GM12872 (cell line): Measurements from ENCODE around the gene COL4A4.

Experiments used
- TF ChIP-seq, protein P1 (sequence below): IDR thresholded peaks from 3 replicates; pipeline ENCODE4 v1.5.1; 2011; ENCODE audit warnings: low read depth, mild to moderate bottlenecking, low read length, moderate library complexity; ENCODE audit not compliant: insufficient read depth

COL4A4 gene

DNA sequence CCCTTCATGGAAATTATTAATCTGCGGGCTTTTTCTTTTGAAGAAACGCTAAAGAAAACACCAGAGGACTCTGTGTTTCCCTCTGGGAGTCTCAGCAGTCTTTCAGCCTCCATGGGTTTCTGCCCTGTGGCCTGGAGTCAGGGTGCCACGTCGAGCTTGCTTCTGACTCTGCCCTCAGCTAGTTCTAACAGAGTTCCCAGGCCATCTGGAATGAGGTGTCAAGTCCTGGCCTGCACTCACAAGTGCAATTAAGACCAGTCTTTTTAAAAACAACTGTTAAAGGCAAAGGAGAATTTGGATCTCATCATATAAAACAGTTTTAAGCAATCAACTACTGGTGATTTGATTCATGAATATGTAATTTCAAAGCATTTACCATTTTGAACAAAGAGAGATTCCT, 170.8 kb downstream of the COL4A4 start:
- TF ChIP-seq, protein P1, sequence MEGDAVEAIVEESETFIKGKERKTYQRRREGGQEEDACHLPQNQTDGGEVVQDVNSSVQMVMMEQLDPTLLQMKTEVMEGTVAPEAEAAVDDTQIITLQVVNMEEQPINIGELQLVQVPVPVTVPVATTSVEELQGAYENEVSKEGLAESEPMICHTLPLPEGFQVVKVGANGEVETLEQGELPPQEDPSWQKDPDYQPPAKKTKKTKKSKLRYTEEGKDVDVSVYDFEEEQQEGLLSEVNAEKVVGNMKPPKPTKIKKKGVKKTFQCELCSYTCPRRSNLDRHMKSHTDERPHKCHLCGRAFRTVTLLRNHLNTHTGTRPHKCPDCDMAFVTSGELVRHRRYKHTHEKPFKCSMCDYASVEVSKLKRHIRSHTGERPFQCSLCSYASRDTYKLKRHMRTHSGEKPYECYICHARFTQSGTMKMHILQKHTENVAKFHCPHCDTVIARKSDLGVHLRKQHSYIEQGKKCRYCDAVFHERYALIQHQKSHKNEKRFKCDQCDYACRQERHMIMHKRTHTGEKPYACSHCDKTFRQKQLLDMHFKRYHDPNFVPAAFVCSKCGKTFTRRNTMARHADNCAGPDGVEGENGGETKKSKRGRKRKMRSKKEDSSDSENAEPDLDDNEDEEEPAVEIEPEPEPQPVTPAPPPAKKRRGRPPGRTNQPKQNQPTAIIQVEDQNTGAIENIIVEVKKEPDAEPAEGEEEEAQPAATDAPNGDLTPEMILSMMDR = no peak

DNA sequence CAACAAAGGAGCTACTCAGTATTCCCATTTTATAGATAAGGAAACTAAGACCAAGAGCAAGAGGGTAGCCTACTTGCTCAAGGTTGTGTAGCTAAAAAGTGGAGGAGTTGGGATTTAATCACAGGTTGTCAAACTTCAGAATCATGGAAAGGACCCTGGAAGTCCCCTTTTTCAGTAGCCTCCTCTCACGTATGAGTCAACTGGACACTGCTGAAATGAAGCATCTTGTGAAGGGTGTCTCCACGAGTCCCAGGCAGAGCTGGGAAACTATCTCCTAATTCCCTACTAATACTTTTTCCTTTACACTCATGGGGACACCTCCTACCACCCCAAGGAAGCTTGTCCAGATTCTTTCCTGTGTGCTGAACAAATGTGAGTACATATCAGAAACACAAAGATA, 172.3 kb downstream of the COL4A4 start:
- TF ChIP-seq, protein P1 = no peak

DNA sequence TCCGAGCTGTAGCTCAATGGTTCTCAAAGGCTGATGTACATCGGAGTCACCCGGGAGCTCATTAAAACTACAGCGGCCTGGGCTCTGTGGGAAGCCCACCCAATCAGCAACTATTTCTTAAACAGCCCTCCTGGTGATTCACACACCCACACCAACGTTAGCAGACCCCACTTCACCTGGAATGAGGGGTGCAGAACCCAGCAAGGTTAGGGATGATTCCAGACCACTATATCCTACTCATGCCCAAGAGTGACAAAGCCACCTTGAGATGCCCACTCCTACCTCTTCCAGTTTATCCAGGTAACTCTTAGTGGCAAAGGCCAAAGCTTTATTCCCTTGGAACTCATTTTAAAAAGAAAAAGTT, 178.4 kb downstream of the COL4A4 start:
- TF ChIP-seq, protein P1 = no peak

DNA sequence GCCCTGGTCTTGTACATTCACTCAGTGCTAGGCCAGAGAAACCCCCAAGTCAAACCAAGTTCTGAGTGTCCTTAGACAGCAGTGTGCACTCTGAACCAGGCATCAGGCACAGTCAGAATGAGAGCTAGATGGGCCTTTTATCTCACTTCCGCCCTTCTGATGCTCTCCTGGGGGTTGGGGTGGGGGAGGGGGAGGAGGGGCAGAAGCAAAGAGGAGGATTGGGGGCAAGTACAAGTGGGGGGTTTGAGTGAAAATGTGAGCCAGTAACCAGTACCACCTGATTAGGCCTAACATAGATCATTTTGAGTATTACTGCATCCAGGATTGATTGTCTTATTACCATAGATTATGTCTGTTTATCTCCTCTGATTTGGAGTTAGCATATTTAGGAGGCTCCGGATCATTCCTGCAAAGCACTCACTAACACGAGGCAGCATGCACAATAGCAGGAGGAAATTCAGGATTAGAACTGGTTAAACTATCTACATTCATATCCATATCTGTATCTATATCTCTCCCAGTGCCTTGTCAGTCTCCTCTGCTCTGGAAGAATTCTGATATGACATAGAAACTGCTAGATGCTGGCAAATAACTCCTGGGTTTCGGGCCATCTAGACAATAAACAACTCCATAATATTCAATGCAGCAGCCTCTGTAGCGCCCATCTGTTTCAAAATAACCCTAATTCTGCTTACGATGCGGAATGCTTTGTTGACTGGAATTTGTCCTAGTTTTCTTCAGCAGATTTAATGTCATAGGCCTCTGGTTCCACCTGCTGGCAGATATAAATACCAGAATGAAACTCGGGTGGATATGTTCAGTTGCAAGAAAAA, 179.0 kb downstream of the COL4A4 start:
- TF ChIP-seq, protein P1 = peak; percentile 49

DNA sequence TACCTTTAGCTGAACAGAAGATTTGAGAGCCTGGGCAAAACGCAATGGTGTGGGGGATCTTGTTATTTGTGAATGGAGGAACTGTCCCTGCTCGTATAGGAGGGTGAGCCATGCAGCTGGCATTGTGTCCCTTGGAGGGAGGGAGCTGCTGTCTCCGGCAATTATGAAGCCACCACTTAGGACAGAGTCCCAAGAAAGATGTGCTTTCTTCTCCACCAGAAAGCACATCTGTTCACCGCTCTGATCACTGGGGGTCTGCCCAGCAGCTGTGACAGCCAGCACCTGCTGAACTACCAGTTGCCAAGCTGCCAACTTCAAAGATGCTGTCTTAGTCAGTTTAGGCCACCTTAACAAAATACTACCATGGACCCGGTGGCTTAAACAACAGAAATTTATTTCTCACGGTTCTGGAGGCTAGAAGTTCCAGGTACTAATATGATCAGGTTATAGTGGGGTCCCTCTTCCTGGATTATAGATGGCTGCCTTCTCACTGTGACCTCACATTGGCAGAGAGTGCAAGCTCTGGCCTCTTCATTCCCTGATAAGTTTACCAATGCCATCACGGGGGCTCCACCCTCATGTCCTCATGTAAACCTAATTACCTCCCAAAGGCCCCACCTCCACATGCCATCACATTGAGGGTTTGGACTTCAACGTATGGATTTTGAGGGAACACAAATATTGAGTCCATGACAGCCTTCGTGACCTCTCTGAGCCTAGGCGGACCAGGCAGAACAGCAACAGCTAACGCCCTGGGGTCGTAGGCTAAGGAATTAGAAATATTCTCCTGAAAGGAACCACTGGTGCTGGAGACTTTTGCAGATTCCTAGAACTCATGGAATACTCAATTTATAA, 179.9 kb downstream of the COL4A4 start:
- TF ChIP-seq, protein P1 = no peak

DNA sequence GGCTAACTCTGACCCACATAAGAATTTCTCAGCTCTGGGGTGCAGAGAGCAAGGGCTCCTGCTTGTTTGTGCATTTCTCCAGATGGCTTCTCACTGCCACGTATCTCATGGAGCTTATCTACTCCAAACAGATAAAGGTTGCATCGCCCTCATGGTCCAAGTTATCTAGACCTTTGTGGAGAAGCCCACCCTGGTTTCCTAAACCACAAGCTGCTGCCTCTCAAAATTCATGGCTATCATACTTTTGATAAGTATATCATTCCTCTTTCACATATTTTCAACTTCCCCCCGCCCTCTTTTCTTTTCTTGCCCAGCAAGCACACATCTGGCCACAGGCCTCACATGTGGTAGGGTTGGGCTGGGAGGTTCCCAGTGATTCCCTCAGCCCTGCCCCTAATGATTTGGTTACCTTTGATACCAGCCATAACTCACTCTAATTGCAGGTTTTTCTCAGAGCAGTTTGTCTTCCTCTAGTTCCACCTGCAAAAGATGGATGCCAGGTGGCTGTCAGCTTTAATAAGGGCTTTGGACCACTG, 182.1 kb downstream of the COL4A4 start:
- TF ChIP-seq, protein P1 = no peak

DNA sequence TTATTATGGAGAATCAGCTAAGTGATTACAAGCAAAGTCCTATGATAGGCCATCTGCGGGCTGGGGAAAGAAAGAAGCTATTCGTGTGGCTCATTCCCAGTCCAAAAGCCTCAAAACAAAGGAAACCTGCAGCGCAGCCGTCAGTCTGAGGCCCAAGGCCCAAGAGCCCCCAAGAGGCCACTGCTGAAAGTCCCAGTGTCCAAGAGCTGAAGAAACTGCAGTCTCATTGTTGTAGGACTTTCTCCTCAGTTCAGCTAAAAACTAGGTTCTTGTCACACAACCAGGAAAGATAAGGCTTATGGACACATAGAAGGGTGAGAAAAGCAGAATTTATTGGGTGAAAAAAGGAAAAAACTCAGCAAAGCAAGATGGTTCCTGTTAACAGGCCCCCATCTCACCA, 185.0 kb downstream of the COL4A4 start:
- TF ChIP-seq, protein P1 = 0 out of 3 replicates have a peak, but pooled peaks have one; percentile 9
